Lung (tissue), 12 donors: ENCODE results near the gene ZNF784. TPM values are rescaled to one million over a fixed set of nuclear protein-coding genes. Genes with fewer than 3 reads are reported as not detected.
A peak's percentile ranks its signal among the peaks of the same experiment; 100 is the strongest.

Experiments
- ATAC-seq: fragments of 200-7000 bp; cut with Tn5 transposase; one replicate; pipeline ENCODE4 v1.9.1; 2020; ENCODE audit warnings: moderate number of reproducible peaks; ENCODE audit not compliant: insufficient read depth, low FRiP score
- DNase-seq, 3 donors: peaks; one replicate each; pipeline ENCODE4 v3.0.0-alpha.2; 2013 to 2017
- H3K27ac ChIP-seq, 2 donors: one replicate each; pipeline ENCODE4 v1.5.1; 2013; ENCODE audit warnings: mild to moderate bottlenecking in 2 of 2, moderate library complexity in 2 of 2, control low read depth in 1 of 2, inconsistent platforms in 1 of 2, low read depth in 1 of 2, low read length in 1 of 2
- H3K27me3 ChIP-seq, 3 donors: one replicate each; pipeline ENCODE4 v1.5.1; 2013; ENCODE audit warnings: low read length in 2 of 3; ENCODE audit not compliant: control insufficient read depth in 3 of 3, insufficient read depth in 3 of 3
- H3K36me3 ChIP-seq, 4 donors: one replicate each; pipeline ENCODE4 v1.5.1; 2013; ENCODE audit warnings: low read length in 4 of 4, mild to moderate bottlenecking in 1 of 4, moderate library complexity in 1 of 4; ENCODE audit not compliant: control insufficient read depth in 4 of 4, insufficient read depth in 4 of 4
- H3K4me1 ChIP-seq, 5 donors: one replicate each; pipeline ENCODE4 v1.5.1; 2013; ENCODE audit warnings: low read length in 5 of 5, mild to moderate bottlenecking in 2 of 5, moderate library complexity in 1 of 5; ENCODE audit not compliant: control insufficient read depth in 5 of 5, insufficient read depth in 5 of 5
- H3K4me3 ChIP-seq: one replicate; pipeline ENCODE4 v1.5.1; 2013; ENCODE audit warnings: mild to moderate bottlenecking, control low read depth, moderate library complexity
- H3K9ac ChIP-seq, 2 donors: one replicate each; pipeline ENCODE4 v1.5.1; 2013; ENCODE audit warnings: low read length in 2 of 2, control low read depth in 1 of 2; ENCODE audit not compliant: insufficient read depth in 1 of 2
- H3K9me3 ChIP-seq, 4 donors: one replicate each; pipeline ENCODE4 v1.5.1; 2013; ENCODE audit warnings: low read length in 3 of 4, mild to moderate bottlenecking in 1 of 4, moderate library complexity in 1 of 4; ENCODE audit not compliant: control insufficient read depth in 4 of 4, insufficient read depth in 3 of 4
- CTCF ChIP-seq: IDR thresholded peaks from 2 replicates; pipeline ENCODE4 v1.5.1; 2012; ENCODE audit warnings: mild to moderate bottlenecking; ENCODE audit errors: control extremely low read depth, extremely low read depth
- WGBS, 2 donors: extraction: QIAGEN DNeasy Blood & Tissue Kit; methylation state at CpG; one replicate each; pipeline ENCODE4 v1.1.7; 2013; 5-methylcytosine and 5-hydroxymethylcytosine counted together
- polyA plus RNA-seq, 2 donors: library from polyadenylated mRNA; stranded (reverse); fragments of 200-250 nt; gene quantifications; one replicate each; pipeline ENCODE4 v1.2.1, GENCODE V29; 2013
- total RNA-seq, 2 donors: library from RNA; depleted of rRNA in 1 of 2; stranded (reverse); fragments of >200 nt in 1 of 2; gene quantifications; one replicate each; pipeline ENCODE4 v1.2.1, GENCODE V29; 2014 to 2021
- donor health status: control.
- donor health status: control.
- donor health status: Bipolar disorder and iron deficiency.
- donor health status: healthy.
- donor health status: DM: yes; HTN: yes; CAD: no.

The ZNF784 gene
- total and polyA plus RNA-seq, 4 donors, result 6.3 to 9.4 (median 6.9) TPM

- DNase-seq (peak; percentile 84 to 88 (median 85)), ATAC-seq (peak; percentile 49)
- whole genome bisulfite sequencing, 2 donors, result 0% methylated on average over 20 to 44 of the region's 44 CpGs
- peak within 1 kb of the TSS; percentile 31 to 78 for H3K9ac ChIP-seq
- H3K4me3 ChIP-seq, result peak within 1 kb of the TSS; percentile 78
- H3K27me3 ChIP-seq, result no peaks in the 10 kb centered on the region
- H3K9me3 ChIP-seq, result no peaks in the 10 kb centered on the region
- peaks cover 0 to 19% (median 13%) of the 10 kb centered on the region in 4 donors for H3K36me3 ChIP-seq
- peak; percentile 46 for TF ChIP-seq CTCF
- H3K4me1 ChIP-seq, result peaks cover 0 to 19% (median 1%) of the 10 kb centered on the region in 5 donors
- H3K27ac ChIP-seq, result peak within 1 kb of the TSS; percentile 95 to 98
Measured at GRCh38 chr19:55605637-55606470, 18.5 kb downstream of the ZNF784 start, which contains the start of gene ZNF865. Gene ZNF865 (plus strand): TSS chr19:55605647. CDS start chr19:55613619, 7,972 bp downstream.

- H3K4me1 ChIP-seq, result peaks cover 0 to 21% (median 0%) of the 10 kb centered on the region in 5 donors
- peak overlapping the region; percentile 78 for H3K4me3 ChIP-seq
- peaks cover 0 to 15% (median 13%) of the 10 kb centered on the region in 4 donors for H3K36me3 ChIP-seq
- peak; percentile 98 for DNase-seq
- peak; percentile 86 for ATAC-seq
- no peaks in the 10 kb centered on the region for H3K27me3 ChIP-seq
- TF ChIP-seq CTCF, result no peak
- WGBS, 2 donors, result 0% methylated on average over 34 to 43 of the region's 43 CpGs
- H3K9ac ChIP-seq, result no peak overlapping the region
- H3K9me3 ChIP-seq, result no peaks in the 10 kb centered on the region
- peak overlapping the region; percentile 95 to 98 for H3K27ac ChIP-seq
Measured at GRCh38 chr19:55605207-55605636, 19.1 kb downstream of the ZNF784 start.

- Histone ChIP-seq H3K4me3 (no peak overlapping the region), H3K9me3 (no peaks in the 10 kb centered on the region), H3K4me1 (peaks cover 0 to 22% (median 0%) of the 10 kb centered on the region in 5 donors), H3K9ac (no peak overlapping the region), H3K27ac (peak overlapping the region in 1 of 2 donors; percentile 87), H3K27me3 (no peaks in the 10 kb centered on the region), H3K36me3 (peaks cover 0 to 8% (median 4%) of the 10 kb centered on the region in 4 donors)
- TF ChIP-seq CTCF, result no peak
- DNase-seq (no peak), ATAC-seq (no peak)
- WGBS, 2 donors, result 79 to 82% methylated on average over 22 of the region's 22 CpGs
Measured at GRCh38 chr19:55603581-55604292, 20.6 kb downstream of the ZNF784 start.
